ENCODE data around the gene BTN2A1.
"Not testable (repeated sequence)": the region's sequence is repeated elsewhere in the genome, so short reads cannot be mapped to it uniquely, and the experiment has no call there.

The BTN2A1 gene

DNA sequence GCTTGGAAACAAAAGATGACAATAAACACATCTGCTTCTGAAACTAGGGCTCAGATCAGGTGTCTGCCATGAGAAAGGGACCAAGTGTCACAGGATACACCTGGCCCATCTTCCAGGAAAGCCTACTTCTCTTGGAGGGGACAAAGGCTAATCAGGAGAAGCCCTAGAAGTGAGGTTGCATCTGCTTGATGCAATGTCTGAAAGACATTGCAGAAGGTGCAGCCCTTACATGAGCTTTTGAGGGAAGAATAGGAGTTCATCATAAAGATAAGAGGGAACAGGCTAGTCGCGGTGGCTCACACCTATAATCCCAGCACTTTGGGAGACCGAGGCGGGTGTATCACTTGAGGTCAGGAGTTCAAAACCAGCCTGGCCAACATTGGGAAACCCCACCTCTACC lies 39.9 kb downstream of the BTN2A1 start:
- no peak for DNase-seq

- no peak for DNase-seq
These were observed 42.3 kb downstream of the BTN2A1 start, which contains the start of gene BTN1A1 for GRCh38 chr6:26500102-26500501. Gene BTN1A1, plus strand, starts transcription at chr6:26500303. Its CDS starts 984 bp downstream, at chr6:26501287.

DNA sequence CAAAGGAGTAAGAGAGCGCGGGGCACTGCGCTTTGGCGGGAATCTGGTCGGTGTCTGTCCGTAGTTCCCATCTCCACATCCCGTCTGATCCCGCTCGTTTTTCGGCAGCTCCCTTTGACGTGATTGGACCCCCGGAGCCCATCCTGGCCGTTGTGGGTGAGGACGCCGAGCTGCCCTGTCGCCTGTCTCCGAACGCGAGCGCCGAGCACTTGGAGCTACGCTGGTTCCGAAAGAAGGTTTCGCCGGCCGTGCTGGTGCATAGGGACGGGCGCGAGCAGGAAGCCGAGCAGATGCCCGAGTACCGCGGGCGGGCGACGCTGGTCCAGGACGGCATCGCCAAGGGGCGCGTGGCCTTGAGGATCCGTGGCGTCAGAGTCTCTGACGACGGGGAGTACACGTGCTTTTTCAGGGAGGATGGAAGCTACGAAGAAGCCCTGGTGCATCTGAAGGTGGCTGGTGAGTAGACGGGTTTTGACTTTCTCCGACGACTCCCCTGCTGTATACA lies 43.8 kb downstream of the BTN2A1 start:
- peak; percentile 21 for DNase-seq

GRCh38 chr6:26502165-26502564 lies 44.4 kb downstream of the BTN2A1 start:
- DNase-seq, result no peak

GRCh38 chr6:26502626-26503025 lies 44.9 kb downstream of the BTN2A1 start:
- no peak for DNase-seq

DNA sequence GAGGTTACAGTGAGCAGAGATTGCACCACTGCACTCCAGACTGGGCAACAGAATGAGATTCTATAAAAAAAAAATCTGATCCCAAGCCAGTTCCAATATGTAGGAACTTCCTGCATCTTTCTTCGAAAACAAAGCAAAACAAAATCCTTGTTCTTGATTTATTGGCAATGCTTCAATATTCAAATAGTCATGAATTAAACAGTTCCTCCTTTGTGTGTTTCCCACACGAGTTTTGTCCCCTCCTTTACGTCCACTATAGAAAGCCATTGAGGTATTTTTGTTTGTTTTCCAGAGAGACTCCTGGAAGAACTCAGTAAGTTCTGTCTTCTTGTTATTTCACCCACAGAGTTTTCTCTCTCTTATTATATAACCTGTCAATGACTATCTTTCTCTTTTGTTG lies 49.9 kb downstream of the BTN2A1 start:
- no peak for DNase-seq

DNA sequence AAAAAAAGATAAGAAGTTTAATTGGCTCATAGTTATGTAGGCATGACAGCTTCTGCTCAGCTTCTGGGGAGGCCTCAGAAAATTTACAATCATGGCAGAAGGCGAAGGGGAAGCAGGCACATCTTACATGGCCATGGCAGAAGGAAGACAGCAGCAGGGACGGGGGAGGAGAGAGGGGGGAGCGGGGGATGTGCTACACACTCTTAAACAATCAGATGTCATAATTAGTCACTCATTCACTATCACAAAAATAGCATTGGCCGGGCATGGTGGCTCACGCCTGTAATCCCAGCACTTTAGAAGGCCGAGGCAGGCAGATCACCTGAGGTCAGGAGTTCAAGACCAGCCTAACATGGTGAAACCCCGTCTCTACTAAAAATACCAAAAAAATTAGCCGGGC lies 53.3 kb downstream of the BTN2A1 start:
- DNase-seq, result not testable (repeated sequence)

DNA sequence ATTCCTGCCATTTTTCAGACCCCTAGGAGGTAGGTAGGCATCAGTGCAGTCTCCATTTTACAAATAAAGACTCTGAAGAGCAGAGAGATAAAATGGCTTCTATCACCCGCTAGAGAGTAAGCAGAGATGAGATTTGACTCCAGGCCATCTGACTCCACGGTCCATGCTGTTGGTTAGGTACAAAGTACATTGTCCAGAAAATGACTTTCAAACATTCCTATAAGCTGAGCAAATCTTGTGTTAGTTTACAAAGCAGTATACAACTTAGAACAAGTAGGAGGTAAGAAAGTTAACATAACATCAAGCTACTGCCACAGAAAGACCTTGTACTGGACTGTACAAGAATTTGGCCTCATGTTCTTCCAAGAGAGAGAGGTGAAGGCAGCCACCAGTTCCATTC lies 57.2 kb downstream of the BTN2A1 start:
- no peak for DNase-seq

DNA sequence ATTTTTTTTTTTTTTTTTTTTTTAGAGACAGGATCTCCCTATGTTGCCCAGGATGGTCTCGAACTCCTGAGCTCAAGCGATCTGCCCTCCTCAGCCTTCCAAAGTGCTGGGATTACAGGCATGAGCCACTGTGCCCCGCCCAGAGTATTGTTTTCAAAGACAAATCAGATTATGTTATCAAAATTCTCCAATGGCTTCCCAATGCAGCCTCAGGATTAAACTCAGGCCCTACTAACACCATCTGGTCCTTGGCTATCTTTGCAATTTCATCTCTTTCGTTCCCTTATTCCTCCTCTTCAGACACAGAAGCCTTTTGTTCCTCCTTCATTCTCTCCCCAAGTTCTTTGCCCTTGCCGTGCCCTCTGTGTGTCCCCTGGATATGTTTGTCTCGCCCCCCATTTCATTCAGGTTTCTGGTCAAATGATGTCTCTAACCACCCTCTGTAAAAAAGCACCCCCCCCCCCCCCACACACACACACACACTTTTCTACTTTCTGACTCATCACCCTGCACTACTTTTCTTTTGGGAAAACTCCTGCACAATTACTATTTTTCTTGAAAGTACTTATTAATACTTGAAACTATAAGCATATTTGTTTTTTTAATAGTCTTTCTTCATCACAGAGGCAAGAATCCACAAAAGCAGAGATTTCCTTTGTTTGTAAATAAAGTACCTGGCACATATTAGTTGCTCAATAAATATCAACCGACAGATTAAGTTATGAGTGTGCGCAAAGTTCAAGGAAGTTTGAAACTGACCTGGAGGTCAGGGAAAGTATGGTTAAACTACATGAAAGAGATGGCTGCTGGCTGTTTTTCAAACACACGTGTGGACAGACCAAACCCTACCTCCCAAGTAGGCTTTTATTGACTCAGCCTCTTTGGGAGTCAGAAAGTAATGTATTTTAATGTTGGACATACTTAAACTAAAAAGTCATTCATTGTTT lies 59.0 kb downstream of the BTN2A1 start:
- DNase-seq, result no peak

All from central memory CD4-positive, alpha-beta T cell (primary cell).